Central memory CD8-positive, alpha-beta T cell (primary cell): ENCODE data around the gene MAGI1.

Experiments
- ATAC-seq: fragments of 150-1000 bp; cut with Tn5 transposase; replicated peaks from 2 replicates; pipeline ENCODE4 v1.10.0; 2022; ENCODE audit warnings: mild to moderate bottlenecking, moderate FRiP score, moderate number of reproducible peaks; ENCODE audit not compliant: poor library complexity, severe bottlenecking; ENCODE audit errors: extremely low read depth
- DNase-seq, 2 donors: peaks; one replicate each; pipeline ENCODE4 v3.0.0; 2021; ENCODE audit warnings: low spot score in 2 of 2
- H3K27ac Mint-ChIP-seq: one replicate; pipeline ENCODE4 v1.8.0; 2022; ENCODE audit warnings: low read depth, mild to moderate bottlenecking, moderate library complexity, mixed read lengths
- H3K27me3 Mint-ChIP-seq: one replicate; pipeline ENCODE4 v1.8.0; 2022; ENCODE audit warnings: mixed read lengths
- H3K36me3 Mint-ChIP-seq: one replicate; pipeline ENCODE4 v1.8.0; 2022; ENCODE audit warnings: mild to moderate bottlenecking, moderate library complexity, mixed read lengths; ENCODE audit not compliant: insufficient read depth
- H3K4me1 Mint-ChIP-seq: one replicate; pipeline ENCODE4 v1.8.0; 2022; ENCODE audit warnings: mixed read lengths
- H3K4me3 Mint-ChIP-seq: one replicate; pipeline ENCODE4 v1.8.0; 2022; ENCODE audit warnings: mild to moderate bottlenecking, moderate library complexity, mixed read lengths
- H3K9me3 Mint-ChIP-seq: one replicate; pipeline ENCODE4 v1.8.0; 2022; ENCODE audit warnings: mixed read lengths

MAGI1 gene

DNA sequence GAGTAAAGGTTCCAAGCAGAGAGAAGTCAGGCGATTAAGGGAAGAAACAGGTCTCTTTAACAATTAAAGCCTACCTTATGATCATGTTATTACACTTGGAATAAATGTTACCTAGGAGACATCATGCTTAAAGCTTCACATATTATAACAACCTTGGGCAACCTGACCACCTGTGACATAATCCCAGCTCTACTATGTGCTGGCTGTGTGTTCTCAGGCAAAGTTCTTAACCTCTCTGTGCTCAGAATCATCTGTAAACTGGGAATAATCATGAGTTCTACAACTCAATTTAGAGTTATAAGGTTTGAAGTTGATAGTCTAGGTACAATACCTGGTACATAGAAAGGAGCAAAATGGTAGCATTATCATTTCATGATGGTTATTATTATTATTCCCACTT, 159.3 kb downstream of the MAGI1 start:
- Mint-ChIP-seq H3K36me3 (no peaks in the 10 kb centered on the region), H3K27me3 (no peaks in the 10 kb centered on the region), H3K4me1 (no peaks in the 10 kb centered on the region), H3K27ac (no peak overlapping the region), H3K4me3 (no peak overlapping the region), H3K9me3 (peaks cover 5% of the 10 kb centered on the region)
- DNase-seq (no peak), ATAC-seq (no peak)

- H3K4me1 Mint-ChIP-seq: no peaks in the 10 kb centered on the region
- no peak overlapping the region for H3K4me3 Mint-ChIP-seq
- peaks cover 5% of the 10 kb centered on the region for H3K9me3 Mint-ChIP-seq
- H3K27me3 Mint-ChIP-seq: no peaks in the 10 kb centered on the region
- no peak for ATAC-seq
- no peak overlapping the region for H3K27ac Mint-ChIP-seq
- H3K36me3 Mint-ChIP-seq: no peaks in the 10 kb centered on the region
- no peak for DNase-seq
Observed at GRCh38 chr3:65878831-65879230, 159.9 kb downstream of the MAGI1 start.

GRCh38 chr3:65877160-65877559, 161.6 kb downstream of the MAGI1 start:
- no peak for DNase-seq
- Mint-ChIP-seq H3K9me3 (peaks cover 1% of the 10 kb centered on the region), H3K4me1 (no peaks in the 10 kb centered on the region), H3K4me3 (no peak overlapping the region), H3K36me3 (no peaks in the 10 kb centered on the region), H3K27me3 (no peaks in the 10 kb centered on the region), H3K27ac (no peak overlapping the region)
- no peak for ATAC-seq

- Mint-ChIP-seq H3K4me1 (no peaks in the 10 kb centered on the region), H3K27me3 (no peaks in the 10 kb centered on the region), H3K27ac (no peak overlapping the region), H3K36me3 (no peaks in the 10 kb centered on the region), H3K9me3 (no peaks in the 10 kb centered on the region), H3K4me3 (no peak overlapping the region)
- ATAC-seq: no peak
- no peak for DNase-seq
Observed at GRCh38 chr3:65876028-65876420, 162.7 kb downstream of the MAGI1 start.

DNA sequence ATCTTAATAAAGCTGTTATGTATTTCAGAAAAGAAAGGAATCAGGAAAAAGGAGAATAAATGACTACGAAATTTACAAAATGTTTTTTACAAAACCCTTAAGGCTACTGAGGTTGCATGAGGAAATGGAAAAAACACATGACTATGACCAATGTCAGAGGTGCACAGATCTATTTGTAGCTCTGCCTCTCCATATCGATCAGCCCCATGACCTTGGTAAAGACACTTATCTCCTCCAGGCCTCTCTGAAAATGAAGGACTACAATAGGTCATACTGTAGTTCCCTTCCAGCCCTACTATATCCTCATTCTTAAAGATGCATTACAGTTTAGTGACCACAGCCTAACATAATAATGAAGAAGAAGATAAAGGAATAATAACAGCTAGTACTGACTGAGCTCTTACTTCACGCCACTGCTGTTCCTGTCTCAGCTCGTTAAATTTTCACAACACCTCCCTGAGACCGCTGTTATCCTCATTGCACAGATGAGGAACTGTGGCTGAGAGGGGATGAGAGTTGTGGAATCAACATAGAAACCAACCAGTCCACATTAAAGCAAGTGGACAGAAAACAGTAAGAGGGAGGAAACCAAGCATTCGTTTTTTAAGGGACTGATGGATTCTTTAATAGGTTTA, 163.2 kb downstream of the MAGI1 start:
- no peaks in the 10 kb centered on the region for H3K36me3 Mint-ChIP-seq
- ATAC-seq (no peak), DNase-seq (no peak)
- no peaks in the 10 kb centered on the region for H3K4me1 Mint-ChIP-seq
- no peaks in the 10 kb centered on the region for H3K9me3 Mint-ChIP-seq
- H3K4me3 Mint-ChIP-seq: no peak overlapping the region
- H3K27me3 Mint-ChIP-seq: no peaks in the 10 kb centered on the region
- no peak overlapping the region for H3K27ac Mint-ChIP-seq

DNA sequence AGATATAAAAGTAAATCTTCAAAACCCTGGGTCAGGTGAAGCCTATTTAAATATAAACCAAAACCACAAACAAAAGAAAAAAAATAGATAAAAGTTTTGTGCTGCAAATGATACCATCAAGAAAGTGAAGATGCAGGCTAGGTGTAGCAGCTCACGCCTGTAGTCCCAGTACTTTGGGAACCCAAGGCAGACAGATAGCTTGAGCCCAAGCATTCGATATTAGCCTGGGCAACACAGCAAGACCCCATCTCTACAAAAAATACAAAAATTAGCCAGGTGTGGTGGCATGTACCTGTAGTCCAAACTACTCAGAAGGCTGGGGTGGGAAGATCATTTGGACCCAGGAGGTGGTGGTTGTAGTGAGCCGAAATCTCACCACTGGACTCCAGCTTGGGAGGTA, 164.8 kb downstream of the MAGI1 start:
- H3K9me3 Mint-ChIP-seq: no peaks in the 10 kb centered on the region
- ATAC-seq: no peak
- no peaks in the 10 kb centered on the region for H3K27me3 Mint-ChIP-seq
- H3K4me3 Mint-ChIP-seq: no peak overlapping the region
- no peaks in the 10 kb centered on the region for H3K36me3 Mint-ChIP-seq
- H3K4me1 Mint-ChIP-seq: no peaks in the 10 kb centered on the region
- DNase-seq: no peak
- H3K27ac Mint-ChIP-seq: no peak overlapping the region

- no peaks in the 10 kb centered on the region for H3K9me3 Mint-ChIP-seq
- DNase-seq: no peak
- H3K27ac Mint-ChIP-seq: no peak overlapping the region
- no peak overlapping the region for H3K4me3 Mint-ChIP-seq
- no peaks in the 10 kb centered on the region for H3K36me3 Mint-ChIP-seq
- no peak for ATAC-seq
- no peaks in the 10 kb centered on the region for H3K27me3 Mint-ChIP-seq
- no peaks in the 10 kb centered on the region for H3K4me1 Mint-ChIP-seq
Observed at GRCh38 chr3:65873028-65873427, 165.7 kb downstream of the MAGI1 start.

DNA sequence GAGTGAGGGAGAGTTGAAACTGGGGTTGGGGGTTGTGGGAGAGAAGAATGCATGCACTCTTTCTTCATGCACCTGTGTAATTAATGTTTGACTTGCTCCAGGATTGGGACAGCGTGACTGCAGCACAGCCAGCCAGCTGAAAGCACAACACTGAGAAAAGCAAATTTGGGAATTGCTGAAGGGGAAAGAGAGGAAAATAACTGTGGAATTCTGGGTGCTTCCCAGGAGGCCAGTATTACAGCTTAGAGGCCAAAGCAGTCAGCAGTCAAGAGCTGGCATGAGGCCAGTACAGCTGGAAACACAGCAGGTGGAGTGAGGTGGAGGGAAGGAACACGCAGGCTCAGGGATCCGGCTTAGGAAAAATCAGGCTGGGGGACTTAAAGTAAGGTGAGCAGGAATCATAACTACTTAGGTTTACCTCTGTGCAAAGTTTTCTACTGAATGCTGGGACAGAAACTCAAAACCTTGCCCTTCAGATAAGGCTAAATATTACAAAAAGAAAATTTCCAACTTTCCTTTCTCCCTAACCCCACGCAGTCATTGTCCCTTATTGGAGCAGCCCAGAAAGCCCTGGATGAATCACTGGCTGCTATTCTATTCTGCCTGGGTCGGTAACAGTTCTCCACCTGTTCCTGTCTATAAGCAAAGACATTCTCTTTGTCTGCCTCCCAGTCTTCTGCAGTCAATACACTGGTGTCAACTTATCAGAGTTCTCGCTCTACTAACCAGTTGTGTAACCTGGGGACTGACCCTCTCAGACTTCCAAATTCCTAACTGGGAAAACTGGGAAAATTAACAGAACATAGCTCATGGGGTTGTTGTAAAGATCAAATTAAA, 167.2 kb downstream of the MAGI1 start:
- DNase-seq (no peak), ATAC-seq (no peak)
- H3K27me3 Mint-ChIP-seq: no peaks in the 10 kb centered on the region
- H3K4me1 Mint-ChIP-seq: no peaks in the 10 kb centered on the region
- no peak overlapping the region for H3K4me3 Mint-ChIP-seq
- H3K27ac Mint-ChIP-seq: no peak overlapping the region
- no peaks in the 10 kb centered on the region for H3K36me3 Mint-ChIP-seq
- H3K9me3 Mint-ChIP-seq: no peaks in the 10 kb centered on the region

DNA sequence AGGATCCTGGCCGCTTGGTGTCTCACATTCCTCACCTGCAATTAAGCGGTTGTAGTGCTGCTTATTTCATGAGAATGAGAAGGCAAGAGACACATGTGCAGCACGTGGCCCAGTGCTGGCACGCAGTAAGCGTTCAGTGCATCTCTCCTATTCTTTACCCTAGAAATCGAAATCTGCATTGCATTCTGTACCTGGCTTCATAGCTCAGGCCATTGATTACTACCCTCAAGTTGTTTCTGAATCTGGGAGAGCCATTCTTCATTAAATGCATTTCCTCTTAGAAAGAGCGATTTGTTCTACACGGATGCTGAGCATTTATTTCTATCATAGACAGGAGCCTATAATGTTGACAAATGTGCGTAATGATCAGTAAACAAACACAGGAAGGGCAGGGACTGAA, 168.9 kb downstream of the MAGI1 start:
- H3K4me1 Mint-ChIP-seq: no peaks in the 10 kb centered on the region
- H3K27me3 Mint-ChIP-seq: no peaks in the 10 kb centered on the region
- H3K27ac Mint-ChIP-seq: no peak overlapping the region
- no peak for DNase-seq
- no peak for ATAC-seq
- no peak overlapping the region for H3K4me3 Mint-ChIP-seq
- no peaks in the 10 kb centered on the region for H3K9me3 Mint-ChIP-seq
- H3K36me3 Mint-ChIP-seq: no peaks in the 10 kb centered on the region

DNA sequence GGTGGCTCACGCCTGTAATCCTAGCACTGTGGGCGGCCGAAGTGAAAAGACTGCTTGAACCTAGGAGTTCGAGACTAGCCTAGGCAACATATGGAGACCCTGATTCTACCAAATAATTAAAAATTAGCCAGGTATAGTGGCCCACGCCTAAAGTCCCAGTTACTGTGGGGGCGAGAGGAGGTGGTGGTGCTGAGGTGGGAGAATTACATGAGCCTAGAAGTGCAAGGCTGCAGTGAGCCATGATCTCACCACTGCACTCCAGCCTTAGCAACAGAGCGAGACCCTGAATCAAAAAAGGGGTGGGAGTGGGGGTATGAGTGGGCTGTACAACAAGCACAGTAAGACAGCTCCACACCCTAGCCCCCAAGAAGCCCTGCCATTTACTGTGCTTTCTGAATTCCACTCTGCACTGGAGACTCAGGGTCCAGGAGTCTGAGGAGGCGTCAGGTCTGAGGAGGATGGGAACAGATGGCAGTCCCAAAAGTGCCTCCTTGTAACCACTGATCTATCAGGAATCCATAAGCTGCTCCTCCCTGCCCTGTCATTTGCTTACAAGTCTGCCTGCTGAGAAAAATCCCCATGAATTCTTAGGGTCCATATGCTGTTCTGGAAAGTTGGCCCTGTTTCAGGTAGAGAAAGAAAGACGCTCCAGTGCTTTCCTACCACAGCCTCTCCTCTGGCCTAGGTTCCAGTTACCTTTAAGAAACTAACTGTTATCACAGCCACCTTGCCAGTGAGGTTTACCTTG, 171.1 kb downstream of the MAGI1 start:
- no peaks in the 10 kb centered on the region for H3K36me3 Mint-ChIP-seq
- ATAC-seq: no peak

DNA sequence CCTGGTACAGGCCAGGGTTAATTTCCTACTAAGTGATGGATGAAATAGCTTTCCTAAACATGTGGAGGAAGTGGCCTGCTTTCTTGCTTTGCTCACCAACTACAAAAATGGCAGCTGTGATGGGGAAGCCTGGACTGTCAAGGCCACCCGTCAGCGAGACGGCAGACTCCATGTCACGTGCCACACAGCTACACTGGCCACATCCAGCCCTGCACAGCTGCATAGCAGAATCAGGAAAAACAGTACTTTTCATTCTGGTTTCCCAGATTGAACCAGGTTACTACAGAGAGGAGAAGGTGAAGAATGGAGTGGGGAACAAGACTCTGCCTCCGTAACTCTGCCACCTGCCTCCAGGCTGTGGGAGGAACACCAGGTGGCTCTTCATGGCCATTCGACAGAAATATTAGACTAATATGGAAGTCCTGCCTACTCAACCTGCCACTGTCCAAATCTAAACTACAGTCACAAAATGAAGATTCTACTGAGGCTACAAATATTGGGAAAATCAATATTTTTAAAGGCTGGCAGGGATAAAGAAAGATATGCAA, 174.3 kb downstream of the MAGI1 start:
- Mint-ChIP-seq H3K4me1 (no peaks in the 10 kb centered on the region), H3K27ac (no peak overlapping the region), H3K27me3 (no peaks in the 10 kb centered on the region), H3K36me3 (no peaks in the 10 kb centered on the region), H3K9me3 (no peaks in the 10 kb centered on the region), H3K4me3 (no peak overlapping the region)
- DNase-seq (no peak), ATAC-seq (no peak)

More for the DNA sequence above, 171.1 kb downstream of the MAGI1 start:
- DNase-seq: no peak
- Mint-ChIP-seq H3K4me1 (no peaks in the 10 kb centered on the region), H3K27ac (no peak overlapping the region), H3K4me3 (no peak overlapping the region), H3K27me3 (no peaks in the 10 kb centered on the region), H3K9me3 (no peaks in the 10 kb centered on the region)

DNA sequence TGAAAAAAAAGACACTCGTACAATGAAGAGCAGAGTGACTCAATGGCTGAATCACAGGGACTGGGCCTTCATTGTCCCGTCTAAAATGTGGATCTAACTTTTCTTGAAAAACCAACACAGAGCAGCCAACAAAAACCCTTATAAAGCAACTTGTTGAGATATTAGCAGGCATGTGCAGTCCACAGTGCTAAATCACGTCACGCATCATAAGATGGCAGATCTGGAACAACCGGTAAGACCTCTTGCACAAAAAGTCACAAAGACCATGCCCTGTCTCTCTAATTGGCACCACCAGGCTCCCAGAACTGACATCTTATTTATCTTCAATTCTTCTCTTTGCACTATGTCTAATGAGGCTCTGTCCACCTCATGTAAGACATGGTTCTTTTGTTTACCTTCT, 177.0 kb downstream of the MAGI1 start:
- Mint-ChIP-seq H3K27me3 (no peaks in the 10 kb centered on the region), H3K4me1 (no peaks in the 10 kb centered on the region), H3K36me3 (no peaks in the 10 kb centered on the region), H3K27ac (no peak overlapping the region), H3K4me3 (no peak overlapping the region), H3K9me3 (no peaks in the 10 kb centered on the region)
- DNase-seq: no peak
- ATAC-seq: no peak
